Chondrocyte (in vitro differentiated cells): Measurements from ENCODE around the gene SYNJ2. TPM values are rescaled to one million over a fixed set of nuclear protein-coding genes. Genes with fewer than 3 reads are reported as not detected.

Experiments used
- DNase-seq: peaks from one replicate; pipeline ENCODE4 v3.0.0; 2021; ENCODE audit warnings: mixed read lengths, low spot score
- H3K27ac Mint-ChIP-seq: one replicate; pipeline ENCODE4 v1.8.0; 2021; ENCODE audit warnings: mild to moderate bottlenecking, moderate library complexity, mixed read lengths; ENCODE audit not compliant: unreplicated experiment
- H3K27me3 Mint-ChIP-seq: 2 replicates; pipeline ENCODE4 v1.8.0; 2021; ENCODE audit warnings: low read depth, mixed read lengths
- H3K36me3 Mint-ChIP-seq: 2 replicates; pipeline ENCODE4 v1.8.0; 2021; ENCODE audit warnings: low read depth, mixed read lengths
- H3K4me1 Mint-ChIP-seq: 2 replicates; pipeline ENCODE4 v1.8.0; 2021; ENCODE audit warnings: low read depth, mild to moderate bottlenecking, mixed read lengths
- H3K4me3 Mint-ChIP-seq: one replicate; pipeline ENCODE4 v1.8.0; 2021; ENCODE audit warnings: mild to moderate bottlenecking, moderate library complexity, mixed read lengths; ENCODE audit not compliant: unreplicated experiment
- H3K9me3 Mint-ChIP-seq: 2 replicates; pipeline ENCODE4 v1.8.0; 2021; ENCODE audit warnings: low read depth, mixed read lengths
- CTCF ChIP-seq: fragments of 200-600 bp; sonication (generic); IDR thresholded peaks from 2 replicates; pipeline ENCODE4 v1.5.0; 2021; ENCODE audit warnings: antibody characterized with exemption, mild to moderate bottlenecking, moderate library complexity
- total RNA-seq: library from RNA; stranded (reverse); gene quantifications from 3 replicates; pipeline ENCODE4 v1.2.1, GENCODE V29; 2021

Gene SYNJ2
- total RNA-seq, 1 donor from 2014 or later = 53.1 TPM

DNA sequence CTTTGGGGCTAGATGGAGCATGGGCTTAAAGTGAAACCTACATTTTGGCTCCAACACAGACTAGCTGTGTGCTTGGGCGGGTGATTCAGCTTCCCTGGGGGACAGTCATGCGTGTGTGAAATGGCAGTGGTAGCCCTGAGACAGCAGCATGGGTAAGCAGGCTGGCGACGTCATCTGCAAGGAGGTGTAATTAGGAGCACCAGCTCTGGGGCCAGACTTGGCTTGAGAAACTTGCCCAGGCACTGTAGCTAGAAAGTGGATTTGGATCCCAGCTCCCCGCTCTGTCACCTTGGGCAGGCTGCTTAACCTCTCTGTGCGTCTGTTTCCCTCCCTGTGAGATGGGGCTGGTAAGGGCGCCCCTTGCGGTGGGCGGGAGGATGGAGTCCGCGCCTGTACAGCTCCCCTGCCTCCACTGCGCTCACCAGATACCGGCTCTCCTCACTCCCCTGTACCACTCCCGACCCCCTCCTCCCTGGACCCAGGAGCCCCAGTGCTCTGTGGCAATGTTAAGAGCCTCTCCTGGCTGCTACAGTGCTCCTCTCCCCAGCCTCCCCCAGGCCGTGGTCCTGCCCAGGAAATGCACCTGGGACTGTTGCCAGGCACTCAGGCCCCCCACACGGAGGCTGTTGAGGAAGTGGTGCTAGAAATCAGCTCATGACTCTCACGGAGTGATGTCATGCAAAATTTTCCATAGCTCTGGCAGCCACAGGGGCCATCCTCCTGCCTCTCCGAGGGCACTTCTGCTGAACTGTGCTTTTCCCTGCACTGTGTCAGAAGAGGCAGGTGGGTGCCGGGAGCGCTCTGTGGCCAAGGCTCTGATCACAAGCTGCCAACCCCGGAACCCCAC lies 44.6 kb downstream of the SYNJ2 start:
- peak; percentile 93 for DNase-seq
- Mint-ChIP-seq H3K36me3 (peaks cover 3% of the 10 kb centered on the region), H3K27ac (peak overlapping the region; percentile 99), H3K4me3 (peak overlapping the region; percentile 51), H3K4me1 (peaks cover 60% of the 10 kb centered on the region), H3K9me3 (no peaks in the 10 kb centered on the region), H3K27me3 (no peaks in the 10 kb centered on the region)
- peak; percentile 67 for TF ChIP-seq CTCF

DNA sequence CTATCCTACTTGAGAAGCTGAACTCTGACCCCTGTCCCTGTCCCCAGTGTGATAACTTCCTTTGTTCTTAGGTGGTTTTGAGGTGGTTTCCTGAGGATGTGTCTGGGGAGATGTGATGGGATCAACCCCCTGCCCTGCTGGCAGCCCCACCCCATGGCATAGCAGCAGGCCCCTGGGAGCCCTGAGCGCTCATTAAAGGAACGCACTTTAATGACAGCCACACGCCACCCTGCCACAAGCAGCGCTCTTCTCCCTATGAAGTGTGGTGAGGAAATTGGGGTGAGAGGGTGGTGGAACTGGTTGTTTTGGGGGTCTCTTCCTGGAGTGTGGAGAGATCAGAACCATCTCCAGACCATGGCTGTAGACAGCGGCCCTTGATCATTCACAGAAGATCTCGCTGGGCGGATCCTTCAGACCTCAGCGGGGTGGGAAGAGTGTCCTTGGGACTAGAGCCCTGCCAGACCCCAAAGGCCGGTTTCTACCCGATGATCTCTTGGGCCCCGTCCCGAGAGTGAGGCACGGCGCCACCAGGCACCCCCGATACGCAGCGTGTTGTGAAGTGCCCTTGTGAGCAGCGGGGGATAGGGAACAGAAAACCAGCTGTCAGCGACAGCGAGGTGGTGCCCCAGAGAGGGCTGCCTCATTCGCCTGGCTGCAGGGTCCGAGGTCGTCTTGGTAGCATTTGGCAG lies 45.4 kb downstream of the SYNJ2 start:
- peaks cover 62% of the 10 kb centered on the region for H3K4me1 Mint-ChIP-seq
- peak; percentile 36 for DNase-seq
- H3K9me3 Mint-ChIP-seq = no peaks in the 10 kb centered on the region
- TF ChIP-seq CTCF = no peak
- peak overlapping the region; percentile 51 for H3K4me3 Mint-ChIP-seq
- no peaks in the 10 kb centered on the region for H3K27me3 Mint-ChIP-seq
- peak overlapping the region; percentile 99 for H3K27ac Mint-ChIP-seq
- H3K36me3 Mint-ChIP-seq = peaks cover 1% of the 10 kb centered on the region

DNA sequence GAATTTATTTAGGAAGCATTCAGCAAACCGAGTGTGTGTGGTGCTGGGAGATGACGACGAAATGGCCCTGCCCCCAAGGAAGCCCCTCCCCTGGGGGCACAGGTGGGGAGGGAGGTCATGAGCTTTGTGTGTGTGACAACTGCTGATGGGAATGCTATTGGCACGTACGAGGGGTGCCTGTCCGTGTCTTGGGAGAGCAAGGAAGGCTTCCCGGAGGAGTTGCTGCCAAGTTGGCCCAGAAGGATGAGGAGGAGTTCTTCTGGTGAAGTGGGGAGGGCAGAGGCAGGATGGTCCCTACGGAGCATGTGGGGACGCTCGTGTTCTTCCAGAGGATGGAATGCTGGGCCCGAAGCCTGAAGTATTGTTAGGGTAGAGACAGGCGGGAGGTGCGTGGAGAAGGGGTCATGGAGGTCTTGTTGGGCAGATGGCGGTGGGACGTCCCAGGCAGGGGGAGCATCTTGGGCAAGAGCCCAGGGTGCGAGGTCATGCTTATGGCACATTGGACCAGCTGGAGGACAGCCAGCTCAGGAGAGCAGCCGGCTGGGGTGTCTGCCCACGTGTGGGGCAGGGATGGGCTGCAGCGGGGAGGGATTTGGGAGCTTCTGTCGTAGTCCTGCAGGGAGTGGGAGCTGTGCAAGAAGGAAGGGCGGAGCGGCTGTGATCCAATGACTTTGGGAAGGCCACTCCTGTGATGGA lies 46.1 kb downstream of the SYNJ2 start:
- Mint-ChIP-seq H3K27ac (peak overlapping the region; percentile 99), H3K4me3 (no peak overlapping the region), H3K36me3 (peaks cover 1% of the 10 kb centered on the region), H3K4me1 (peaks cover 69% of the 10 kb centered on the region), H3K9me3 (no peaks in the 10 kb centered on the region), H3K27me3 (no peaks in the 10 kb centered on the region)
- TF ChIP-seq CTCF = no peak
- DNase-seq = peak; percentile 72

DNA sequence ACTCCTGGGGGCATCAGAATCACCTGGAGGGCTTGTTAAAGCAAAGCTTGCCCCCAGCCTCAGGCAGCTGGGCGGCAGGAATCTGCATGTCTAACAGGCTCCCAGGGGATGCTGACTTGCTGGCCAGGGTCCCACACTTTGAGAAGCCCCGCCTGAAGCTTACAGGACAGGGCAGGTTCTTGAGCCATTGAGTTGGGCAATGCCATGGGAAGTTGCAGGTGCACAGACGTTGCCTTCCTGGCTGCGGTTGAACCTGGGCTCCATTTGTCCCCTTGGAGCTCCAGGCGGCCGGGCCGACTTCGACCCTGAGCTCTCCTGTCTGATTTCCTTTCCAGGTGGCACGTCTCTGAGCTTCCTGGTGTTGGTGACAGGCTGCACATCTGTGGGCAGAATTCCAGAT lies 46.8 kb downstream of the SYNJ2 start:
- no peak for TF ChIP-seq CTCF
- no peaks in the 10 kb centered on the region for H3K27me3 Mint-ChIP-seq
- H3K4me3 Mint-ChIP-seq = no peak overlapping the region
- H3K36me3 Mint-ChIP-seq = peaks cover 3% of the 10 kb centered on the region
- no peaks in the 10 kb centered on the region for H3K9me3 Mint-ChIP-seq
- H3K27ac Mint-ChIP-seq = peak overlapping the region; percentile 99
- peak; percentile 79 for DNase-seq
- peaks cover 74% of the 10 kb centered on the region for H3K4me1 Mint-ChIP-seq

- peak; percentile 54 for DNase-seq
- TF ChIP-seq CTCF = no peak
- Mint-ChIP-seq H3K27ac (peak overlapping the region; percentile 17), H3K4me1 (peaks cover 79% of the 10 kb centered on the region), H3K36me3 (peaks cover 3% of the 10 kb centered on the region), H3K27me3 (no peaks in the 10 kb centered on the region), H3K9me3 (no peaks in the 10 kb centered on the region), H3K4me3 (no peak overlapping the region)
Measured at GRCh38 chr6:158028876-158029275, 47.2 kb downstream of the SYNJ2 start.
